Stimulated activated CD4-positive, alpha-beta T cell treated with anti-CD3 and anti-CD28 coated beads, Interleukin-15, amount 100 ng/mL, for 24 hours (primary cell): ENCODE results near the gene PM20D1.
"Not testable (repeated sequence)": the region's sequence is repeated elsewhere in the genome, so short reads cannot be mapped to it uniquely, and the experiment has no call there.

Experiments
- DNase-seq: peaks from one replicate; pipeline ENCODE4 v3.0.0-alpha.2; 2020

The PM20D1 gene

GRCh38 chr1:205840146-205840923 lies 9.6 kb downstream of the PM20D1 start:
- no peak for DNase-seq

- no peak for DNase-seq
These were observed 12.5 kb downstream of the PM20D1 start for GRCh38 chr1:205837382-205837970.

GRCh38 chr1:205834751-205835150 lies 15.2 kb downstream of the PM20D1 start:
- DNase-seq = no peak

- no peak for DNase-seq
These were observed 17.6 kb downstream of the PM20D1 start for GRCh38 chr1:205832326-205832751.

- DNase-seq = no peak
These were observed 22.3 kb downstream of the PM20D1 start for GRCh38 chr1:205827623-205828022.

- DNase-seq = no peak
These were observed 22.9 kb downstream of the PM20D1 start for GRCh38 chr1:205826995-205827394.

- no peak for DNase-seq
These were observed 23.7 kb downstream of the PM20D1 start for GRCh38 chr1:205826016-205826806.

GRCh38 chr1:205824180-205824579 lies 25.8 kb downstream of the PM20D1 start:
- DNase-seq = no peak

GRCh38 chr1:205823260-205823659 lies 26.7 kb downstream of the PM20D1 start:
- DNase-seq = not testable (repeated sequence)

- DNase-seq = no peak
These were observed 27.5 kb downstream of the PM20D1 start for GRCh38 chr1:205822397-205822796.

- DNase-seq = no peak
These were observed 31.9 kb downstream of the PM20D1 start for GRCh38 chr1:205817988-205818387.

GRCh38 chr1:205817364-205817763 lies 32.6 kb downstream of the PM20D1 start:
- no peak for DNase-seq

- DNase-seq = no peak
These were observed 36.2 kb downstream of the PM20D1 start for GRCh38 chr1:205813755-205814058.

- DNase-seq = peak; percentile 93
These were observed 36.8 kb downstream of the PM20D1 start, which contains the start of gene SLC41A1 for GRCh38 chr1:205812878-205813754. SLC41A1 (minus strand) TSS chr1:205813198; CDS start chr1:205810441, 2,757 bp downstream.

- DNase-seq = peak; percentile 28
These were observed 37.6 kb downstream of the PM20D1 start for GRCh38 chr1:205812271-205812877.

GRCh38 chr1:205811660-205812059 lies 38.3 kb downstream of the PM20D1 start:
- no peak for DNase-seq

- no peak for DNase-seq
These were observed 39.3 kb downstream of the PM20D1 start for GRCh38 chr1:205810448-205811157.

GRCh38 chr1:205809942-205810345 lies 40.0 kb downstream of the PM20D1 start:
- DNase-seq = no peak

GRCh38 chr1:205809469-205809868 lies 40.5 kb downstream of the PM20D1 start:
- DNase-seq = no peak

- DNase-seq = peak; percentile 80
These were observed 44.7 kb downstream of the PM20D1 start for GRCh38 chr1:205805082-205805711.

- no peak for DNase-seq
These were observed 45.3 kb downstream of the PM20D1 start for GRCh38 chr1:205804605-205805004.
